CD4-positive, alpha-beta T cell treated with Interleukin-17A for 1 hour (primary cell): Measurements from ENCODE around the gene DNHD1.
A peak's percentile ranks its signal among the peaks of the same experiment; 100 is the strongest.

Experiments used
- DNase-seq: peaks from one replicate; pipeline ENCODE4 v3.0.0-alpha.2; 2020

Gene DNHD1

DNA sequence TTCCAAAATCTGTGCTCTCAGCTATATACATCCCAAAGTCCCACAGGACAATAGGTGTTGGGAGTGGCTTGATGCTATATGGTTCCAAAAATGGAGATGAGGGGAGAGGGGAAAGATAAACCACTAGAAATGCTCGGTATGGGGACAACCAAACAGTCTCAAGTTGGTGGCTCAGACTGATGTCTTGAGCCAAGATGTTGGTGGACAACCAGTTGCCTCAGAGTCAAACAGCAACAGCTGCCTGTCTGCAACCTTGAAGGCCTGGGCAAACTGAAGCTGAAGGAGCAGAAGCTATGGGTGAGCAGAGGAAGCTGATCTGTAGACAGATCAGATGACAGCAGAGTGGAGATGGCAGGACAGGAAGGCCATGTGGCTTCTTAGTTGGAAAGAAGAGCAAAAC is 102.4 kb downstream of the DNHD1 start:
- DNase-seq, result no peak

DNA sequence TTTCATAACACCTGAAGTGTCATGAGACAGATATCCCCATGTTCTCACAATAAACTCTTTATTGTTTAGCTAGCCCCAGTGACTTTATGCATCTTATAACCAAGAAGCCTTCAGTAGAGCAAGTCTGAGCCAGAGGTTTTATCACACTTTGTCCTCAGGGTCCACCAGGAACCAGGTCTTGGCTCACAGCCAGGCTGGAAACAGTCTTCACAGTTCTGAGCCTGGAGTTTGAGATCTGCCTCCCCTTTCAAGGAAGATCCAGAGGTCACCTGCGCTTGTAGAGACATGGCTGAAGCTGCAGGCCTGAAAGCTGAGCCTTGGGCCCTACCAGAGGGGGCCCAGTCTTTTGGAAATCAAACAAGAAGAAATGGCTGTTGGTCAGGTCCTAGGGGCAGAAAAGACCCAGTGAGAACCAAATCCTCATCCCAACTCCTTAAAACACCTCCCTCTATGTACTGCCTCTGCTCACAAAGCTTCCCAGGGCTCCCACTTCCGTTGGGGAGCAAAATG is 102.9 kb downstream of the DNHD1 start:
- no peak for DNase-seq

DNA sequence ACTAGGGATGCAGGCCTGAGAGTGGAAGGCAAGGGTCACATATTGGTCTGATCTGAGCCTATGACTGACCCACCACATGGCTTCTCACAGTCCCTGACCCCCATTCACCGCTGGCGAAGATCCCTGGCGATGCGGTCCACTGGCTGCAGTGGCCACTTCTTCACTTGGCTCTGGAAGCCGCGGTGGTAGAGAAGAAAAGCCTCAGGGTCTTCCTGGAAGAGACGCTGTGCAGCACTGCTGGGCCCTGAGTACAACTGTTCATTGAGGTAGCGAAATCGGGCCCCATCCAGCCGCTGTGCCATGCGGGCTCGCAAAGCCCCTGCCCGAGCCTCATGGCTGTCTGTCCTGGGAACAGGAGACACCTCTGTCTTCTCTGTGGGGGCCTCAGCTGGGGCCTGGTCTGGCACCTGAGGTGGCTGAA is 104.0 kb downstream of the DNHD1 start:
- no peak for DNase-seq

DNA sequence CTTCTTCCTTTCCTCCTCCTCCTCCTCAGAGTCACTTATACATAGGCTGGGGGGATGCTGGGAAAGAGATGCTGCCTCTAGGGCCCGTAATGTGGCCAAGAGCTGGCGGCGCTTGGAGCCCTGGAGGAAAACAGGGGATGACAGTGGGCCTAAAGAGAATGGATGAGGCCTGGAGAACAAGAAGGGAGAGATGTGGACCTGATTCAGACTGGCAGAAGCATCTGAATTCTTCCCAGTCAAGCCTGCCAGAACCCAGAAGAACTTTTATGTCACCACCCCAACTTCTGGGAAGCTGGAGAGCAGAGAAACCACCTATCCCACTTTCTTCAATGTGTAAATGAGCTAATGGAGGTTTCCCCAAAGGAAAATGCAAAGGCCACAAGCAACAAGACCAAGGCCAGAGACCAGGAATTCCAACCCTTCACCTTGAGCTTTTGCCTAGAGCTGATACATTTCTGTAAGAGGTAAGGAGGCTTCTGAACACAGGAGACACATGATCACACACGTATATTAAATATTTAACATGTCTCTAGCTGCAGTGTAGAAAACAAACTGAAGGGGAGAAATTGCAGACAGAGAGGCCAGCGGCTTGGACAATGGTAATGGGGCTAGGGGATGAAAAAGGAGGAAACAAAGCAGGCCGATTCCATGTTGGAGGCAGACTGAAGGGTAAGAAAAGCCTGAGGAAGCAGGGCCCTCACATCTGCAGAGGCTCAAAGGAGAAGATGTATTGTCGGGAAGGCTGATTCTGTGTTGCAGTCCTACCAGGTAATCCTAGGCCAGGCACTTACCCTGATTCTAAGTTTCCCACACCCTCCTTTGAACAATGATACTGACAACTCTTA is 105.2 kb downstream of the DNHD1 start:
- DNase-seq, result no peak

DNA sequence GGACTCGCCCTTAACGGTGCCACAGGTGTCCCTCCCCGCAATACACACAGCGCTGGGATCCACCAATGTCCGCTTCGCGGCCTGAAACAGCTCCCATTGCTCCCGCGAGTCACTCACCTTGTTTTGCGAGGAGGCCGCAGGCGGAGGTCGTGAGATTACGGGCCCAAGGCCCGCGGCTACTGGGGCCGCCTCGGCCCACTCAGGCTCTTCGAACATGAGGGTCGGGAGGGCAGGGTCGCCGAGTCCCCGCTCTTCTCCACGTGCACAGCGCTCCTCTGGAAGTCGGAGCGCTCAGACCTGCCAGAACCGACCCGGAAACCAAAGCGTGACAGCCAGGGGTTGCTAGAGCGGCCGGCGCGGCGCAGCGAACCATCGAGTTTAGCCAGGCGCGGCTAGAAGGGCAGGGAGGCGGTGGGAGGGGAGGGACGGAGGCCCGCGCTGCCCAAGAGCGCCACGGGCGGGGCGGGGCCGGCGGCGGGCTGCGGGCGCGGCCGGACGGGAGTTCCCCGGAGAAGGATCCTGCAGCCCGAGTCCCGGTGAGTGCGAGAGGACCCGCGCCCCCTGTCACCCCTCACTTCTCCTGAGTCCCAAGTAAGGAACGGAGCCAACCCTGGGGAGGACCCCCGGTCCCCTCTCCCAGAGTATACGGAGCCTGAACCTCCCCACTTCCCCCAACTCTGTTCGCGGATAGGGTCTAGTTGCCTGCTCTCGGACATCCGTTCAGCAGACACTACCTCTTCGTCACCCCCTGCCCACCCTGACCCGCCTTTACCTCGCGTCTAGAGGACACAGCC is 106.4 kb downstream of the DNHD1 start, which contains the start of the genes ILK and RRP8:
ILK (plus strand) TSS at position 488 of the 794 bp plus-strand sequence. CDS start 498 bp downstream, outside the sequence.
RRP8 (minus strand) TSS at position 330 of the 794 bp plus-strand sequence; CDS start at position 216, 114 bp downstream.
- DNase-seq, result peak; percentile 94

DNA sequence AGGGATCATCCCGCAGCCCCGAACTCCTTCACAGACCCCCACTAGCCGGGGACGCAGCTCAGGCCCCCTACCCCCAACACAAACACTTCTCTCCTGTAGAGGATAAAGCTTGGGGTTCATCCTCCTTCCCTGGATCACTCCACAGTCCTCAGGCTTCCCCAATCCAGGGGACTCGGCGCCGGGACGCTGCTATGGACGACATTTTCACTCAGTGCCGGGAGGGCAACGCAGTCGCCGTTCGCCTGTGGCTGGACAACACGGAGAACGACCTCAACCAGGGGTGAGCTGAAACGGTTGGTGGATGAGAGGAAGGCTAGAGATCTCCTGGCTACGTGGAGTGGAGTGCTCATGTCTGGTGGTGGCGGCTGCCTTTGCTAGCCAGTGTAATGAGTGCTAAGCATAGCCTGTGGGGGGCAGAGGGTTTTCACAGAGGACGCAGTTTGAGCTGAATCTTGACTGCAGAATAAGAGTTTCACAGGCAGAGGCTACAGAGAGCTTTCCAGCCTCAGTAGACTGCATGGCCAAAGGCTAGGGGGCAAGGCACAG is 107.1 kb downstream of the DNHD1 start:
- DNase-seq, result peak; percentile 74

DNA sequence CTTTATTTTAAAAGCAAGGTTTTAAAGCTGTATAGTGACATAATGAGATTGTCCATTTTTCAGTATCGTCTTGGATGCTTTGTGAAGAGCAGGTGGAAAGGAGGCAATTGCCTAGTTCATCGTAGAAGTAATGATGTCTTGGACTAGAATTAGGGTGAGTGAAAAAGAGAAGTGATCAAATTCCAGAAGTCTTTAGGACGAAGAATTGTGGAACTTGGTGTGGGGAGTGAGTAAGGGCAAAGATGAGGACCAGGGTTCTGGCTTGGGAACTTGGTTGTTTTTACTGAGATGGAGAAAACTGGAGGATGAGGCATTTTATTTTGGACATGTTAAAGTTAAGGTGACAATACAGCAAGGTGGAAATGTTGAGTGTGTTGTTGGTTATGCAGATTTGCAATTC is 107.7 kb downstream of the DNHD1 start:
- DNase-seq, result no peak

DNA sequence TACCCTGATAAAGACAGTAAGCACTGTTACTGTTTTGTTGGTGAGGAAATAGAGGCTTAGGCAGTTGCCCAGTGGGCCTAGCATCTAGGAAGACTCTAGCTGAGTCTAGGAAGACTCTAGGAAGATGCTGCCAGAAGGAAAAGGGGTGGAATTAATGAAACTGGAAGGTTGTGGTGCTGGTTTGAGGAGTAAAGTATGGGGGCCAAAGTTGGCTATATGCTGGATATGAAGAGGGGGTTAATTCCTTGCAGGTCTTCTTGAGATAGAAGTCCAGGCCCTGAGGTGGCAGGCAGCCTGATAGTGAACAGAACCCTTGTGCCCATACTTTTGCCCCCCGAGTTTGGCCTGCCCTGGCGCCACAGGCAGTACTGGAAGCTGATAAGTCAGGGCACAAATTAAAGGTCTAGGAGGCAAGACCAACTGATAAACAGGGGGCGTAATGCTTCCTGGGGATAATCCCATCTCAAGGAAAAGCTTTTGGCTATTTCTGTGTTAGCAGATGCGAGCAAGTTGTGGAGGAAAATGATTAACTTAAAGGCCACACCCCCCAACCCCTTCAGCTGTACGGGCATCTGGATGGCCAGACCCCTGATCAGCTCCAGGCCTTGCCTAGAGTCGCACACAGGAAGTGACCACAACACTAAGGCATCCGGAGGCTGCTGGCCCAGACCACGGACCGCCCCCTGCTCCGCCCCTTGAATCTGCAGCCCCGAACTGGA is 109.5 kb downstream of the DNHD1 start:
- DNase-seq, result peak; percentile 72

DNA sequence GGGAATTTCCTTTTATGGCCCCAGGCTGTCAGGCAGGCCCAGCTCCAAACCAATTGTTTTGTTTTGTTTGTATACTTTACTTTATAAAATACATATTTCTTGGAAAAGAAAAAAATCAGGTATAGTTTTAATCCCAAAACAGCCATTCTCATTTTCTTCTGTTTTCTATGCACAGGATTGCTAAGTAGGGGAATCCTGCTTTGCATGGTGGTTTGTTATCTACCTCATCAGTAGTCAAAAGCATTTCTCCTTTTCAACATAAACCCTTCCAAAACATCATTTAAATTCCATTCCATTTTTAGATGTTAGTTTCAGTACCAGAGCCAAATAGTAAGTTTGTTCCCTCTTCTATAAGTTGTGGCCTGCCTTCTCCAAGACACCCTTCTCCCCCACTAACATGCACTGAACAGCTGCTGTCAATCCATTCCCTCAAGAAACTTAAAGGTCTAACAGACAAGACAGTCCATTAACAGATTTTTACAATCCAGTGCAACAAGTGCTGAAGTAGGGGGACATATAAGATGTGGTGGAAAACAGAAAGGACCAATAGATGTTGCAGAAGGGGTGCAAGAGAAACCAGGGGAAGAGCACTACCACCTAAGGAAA is 110.2 kb downstream of the DNHD1 start:
- no peak for DNase-seq

DNA sequence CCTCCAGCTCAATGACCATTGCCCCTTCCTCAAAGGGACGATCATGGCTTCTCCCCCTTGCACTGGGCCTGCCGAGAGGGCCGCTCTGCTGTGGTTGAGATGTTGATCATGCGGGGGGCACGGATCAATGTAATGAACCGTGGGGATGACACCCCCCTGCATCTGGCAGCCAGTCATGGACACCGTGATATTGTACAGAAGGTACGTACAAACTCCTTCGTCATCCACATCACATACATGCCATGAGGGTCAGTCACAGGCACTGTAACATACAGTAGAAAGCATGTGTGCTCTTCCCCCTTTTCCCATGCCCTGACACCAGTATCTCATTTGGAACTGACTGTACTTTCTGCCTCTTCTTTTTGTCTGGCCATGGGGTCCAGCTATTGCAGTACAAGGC is 110.9 kb downstream of the DNHD1 start:
- DNase-seq, result no peak

DNA sequence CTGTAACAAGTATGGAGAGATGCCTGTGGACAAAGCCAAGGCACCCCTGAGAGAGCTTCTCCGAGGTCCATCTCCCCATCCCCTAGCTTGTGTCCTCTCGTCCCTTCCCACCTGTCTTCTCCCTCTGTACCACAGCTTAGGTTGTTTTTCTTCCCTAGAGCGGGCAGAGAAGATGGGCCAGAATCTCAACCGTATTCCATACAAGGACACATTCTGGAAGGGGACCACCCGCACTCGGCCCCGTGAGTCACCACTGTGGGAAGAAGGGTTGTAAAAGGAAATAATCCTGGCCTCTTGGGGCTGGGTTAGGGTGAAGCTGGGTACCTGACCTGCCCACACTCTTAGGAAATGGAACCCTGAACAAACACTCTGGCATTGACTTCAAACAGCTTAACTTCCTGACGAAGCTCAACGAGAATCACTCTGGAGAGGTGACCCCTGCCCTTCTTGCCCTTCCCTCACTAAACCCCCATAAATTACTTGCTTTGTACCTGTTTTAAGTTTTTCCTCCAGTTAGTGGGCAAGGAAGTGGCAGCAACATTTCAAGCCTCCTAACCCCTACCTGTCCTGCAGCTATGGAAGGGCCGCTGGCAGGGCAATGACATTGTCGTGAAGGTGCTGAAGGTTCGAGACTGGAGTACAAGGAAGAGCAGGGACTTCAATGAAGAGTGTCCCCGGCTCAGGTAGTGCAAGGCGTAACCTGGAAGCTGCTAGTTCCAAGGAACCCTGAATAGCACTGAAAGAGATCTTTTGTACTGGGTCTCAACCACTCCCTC is 111.8 kb downstream of the DNHD1 start:
- DNase-seq, result no peak

DNA sequence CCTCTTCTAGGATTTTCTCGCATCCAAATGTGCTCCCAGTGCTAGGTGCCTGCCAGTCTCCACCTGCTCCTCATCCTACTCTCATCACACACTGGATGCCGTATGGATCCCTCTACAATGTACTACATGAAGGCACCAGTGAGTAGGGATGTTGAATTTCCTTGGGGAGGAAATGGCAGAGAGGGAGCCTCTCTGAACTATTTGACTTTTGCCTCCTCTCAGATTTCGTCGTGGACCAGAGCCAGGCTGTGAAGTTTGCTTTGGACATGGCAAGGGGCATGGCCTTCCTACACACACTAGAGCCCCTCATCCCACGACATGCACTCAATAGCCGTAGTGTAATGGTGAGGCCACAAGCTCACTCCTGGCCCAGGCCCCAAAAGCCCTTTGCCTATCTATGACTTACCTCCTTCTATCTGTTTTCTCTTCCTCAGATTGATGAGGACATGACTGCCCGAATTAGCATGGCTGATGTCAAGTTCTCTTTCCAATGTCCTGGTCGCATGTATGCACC is 112.5 kb downstream of the DNHD1 start:
- no peak for DNase-seq

DNA sequence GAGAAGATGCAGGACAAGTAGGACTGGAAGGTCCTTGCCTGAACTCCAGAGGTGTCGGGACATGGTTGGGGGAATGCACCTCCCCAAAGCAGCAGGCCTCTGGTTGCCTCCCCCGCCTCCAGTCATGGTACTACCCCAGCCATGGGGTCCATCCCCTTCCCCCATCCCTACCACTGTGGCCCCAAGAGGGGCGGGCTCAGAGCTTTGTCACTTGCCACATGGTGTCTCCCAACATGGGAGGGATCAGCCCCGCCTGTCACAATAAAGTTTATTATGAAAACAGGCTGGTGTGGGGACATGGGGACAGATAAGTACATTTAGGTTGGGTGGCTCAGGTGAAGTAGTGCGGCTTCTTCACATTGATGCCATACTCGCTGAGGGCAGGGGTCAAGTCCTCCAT is 113.5 kb downstream of the DNHD1 start:
- no peak for DNase-seq

DNA sequence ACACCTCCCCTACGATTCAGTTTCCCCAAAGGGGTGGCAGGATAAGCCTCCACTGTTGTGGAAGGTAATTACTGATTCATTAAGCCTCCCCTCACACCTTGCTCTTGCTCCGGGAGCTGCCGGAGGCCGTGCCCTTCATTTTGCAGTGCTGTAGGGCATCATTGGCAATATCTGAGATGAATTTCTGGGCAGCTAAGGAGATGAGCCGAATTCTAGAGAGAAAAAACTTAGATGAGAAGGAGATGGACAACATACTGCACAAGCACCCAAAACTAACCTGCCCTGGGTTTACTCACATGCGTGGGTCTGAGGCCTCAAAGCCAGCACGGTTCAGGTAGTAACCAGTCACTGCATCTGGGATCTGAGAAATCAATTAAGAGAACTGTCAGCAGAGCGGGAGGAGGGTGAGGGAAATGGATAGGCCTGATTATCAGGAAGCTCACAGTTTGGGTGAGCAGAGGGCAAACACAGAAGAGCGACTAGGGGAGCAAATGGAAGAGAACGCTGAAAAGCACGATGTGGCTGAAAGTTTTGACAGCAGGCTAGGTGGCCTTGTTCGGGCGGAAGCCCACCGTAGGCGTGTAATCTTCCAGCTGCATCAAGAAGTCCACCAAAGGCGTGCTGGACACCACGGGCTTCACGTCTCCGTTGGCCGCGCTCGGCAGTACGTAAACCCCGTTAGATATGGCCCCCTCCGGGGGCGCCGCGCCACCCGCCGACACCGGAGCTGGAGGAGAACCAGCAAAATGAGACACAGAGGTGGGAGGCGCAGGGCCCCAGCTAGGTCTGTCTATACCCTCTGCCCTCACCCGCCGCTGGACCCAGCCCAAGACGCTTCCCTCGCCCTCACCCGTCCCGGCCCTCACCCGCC is 114.2 kb downstream of the DNHD1 start:
- DNase-seq, result peak; percentile 41

DNA sequence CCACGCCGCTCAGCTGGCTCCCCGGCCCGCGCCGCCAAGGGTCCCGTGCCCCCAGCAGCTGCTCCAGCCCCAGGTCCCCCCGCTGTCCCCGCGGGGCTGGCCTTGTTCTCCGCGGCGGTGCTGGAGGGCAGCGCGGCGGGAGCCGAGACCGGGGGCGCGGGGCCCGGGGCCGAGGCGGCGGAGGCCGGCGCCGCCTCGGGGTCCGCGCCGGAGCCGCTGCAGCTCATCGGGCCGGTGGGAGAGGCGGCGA is 114.8 kb downstream of the DNHD1 start:
- DNase-seq, result no peak

DNA sequence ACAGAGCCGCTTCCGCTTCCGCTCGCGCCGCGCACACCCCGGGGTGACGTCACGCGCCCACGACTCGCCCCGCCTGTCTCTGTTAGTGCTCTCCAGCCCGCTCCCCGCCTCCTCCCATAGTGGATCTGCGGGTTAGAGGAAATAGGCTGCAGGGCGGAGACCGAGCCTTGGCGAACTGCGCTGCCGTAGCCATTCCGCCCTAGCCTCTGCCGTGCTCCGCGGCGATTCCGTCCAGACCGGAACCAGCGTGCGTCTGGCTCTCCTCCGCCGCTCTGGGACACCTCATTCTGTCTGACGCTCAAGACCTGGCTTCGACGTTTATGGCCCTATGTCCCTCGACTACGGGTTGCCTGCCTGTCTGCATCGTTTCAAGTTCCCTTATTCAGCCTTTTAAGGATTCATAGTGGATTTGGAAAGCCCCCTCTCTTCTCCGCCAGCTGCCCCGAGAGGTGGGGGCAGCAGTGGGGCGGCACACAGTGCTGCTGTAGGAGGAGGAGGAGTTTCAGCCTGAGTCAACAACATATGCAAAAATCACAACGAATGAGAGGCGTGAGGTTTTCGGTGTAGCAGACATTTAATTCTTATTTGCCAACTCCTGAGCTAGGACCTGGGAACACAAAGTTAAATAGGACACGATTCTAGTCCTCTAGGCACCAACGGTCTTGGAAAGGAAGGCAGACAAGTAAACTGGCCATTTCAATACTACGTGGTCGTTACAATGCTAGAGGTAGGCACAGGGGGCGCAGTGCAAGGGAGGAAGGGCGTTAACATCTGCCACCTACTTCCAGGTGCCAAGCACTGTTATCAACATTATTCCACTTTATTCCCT is 115.3 kb downstream of the DNHD1 start, which contains the start of gene TAF10:
TAF10 (minus strand) TSS at position 4 of the 829 bp plus-strand sequence. CDS start 27 bp downstream, outside the sequence.
- peak; percentile 96 for DNase-seq

DNA sequence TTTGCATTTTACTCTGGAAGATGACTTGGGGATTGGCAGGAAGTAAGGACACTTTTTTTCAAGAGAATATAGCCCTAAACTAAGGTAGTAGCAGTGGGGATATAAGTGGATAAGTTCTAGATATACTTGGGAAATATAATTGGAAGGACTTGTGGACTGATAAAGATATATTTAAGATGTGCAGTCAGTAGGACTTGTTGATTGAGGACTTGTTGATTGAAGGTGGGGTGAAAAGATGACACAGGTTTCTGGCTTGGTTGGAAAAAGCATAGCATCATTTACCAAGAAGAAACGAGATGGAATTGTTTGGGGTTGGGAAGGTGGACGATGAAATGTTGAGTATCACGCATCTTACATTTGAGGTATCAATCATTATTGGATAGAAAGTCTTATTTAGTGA is 116.4 kb downstream of the DNHD1 start:
- no peak for DNase-seq

DNA sequence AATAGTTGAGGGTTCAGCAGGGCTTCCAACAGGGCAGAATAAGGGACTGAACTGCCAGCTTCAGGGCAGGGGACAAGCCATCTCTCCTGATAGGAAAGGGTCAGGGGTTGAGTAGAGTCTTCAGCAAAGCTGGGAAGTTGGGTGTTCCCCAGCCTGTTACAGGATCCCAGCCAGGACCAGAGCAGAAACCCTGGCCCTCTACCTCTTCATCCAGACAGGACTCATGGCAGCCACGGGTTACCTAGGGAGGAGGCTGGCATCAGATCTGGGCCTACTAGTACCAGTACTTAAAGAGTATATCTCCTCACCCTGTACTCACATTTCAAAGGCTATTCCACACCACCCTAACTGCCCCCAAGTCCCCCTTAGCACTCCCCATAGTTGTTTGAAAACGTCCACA is 117.4 kb downstream of the DNHD1 start:
- DNase-seq, result no peak

DNA sequence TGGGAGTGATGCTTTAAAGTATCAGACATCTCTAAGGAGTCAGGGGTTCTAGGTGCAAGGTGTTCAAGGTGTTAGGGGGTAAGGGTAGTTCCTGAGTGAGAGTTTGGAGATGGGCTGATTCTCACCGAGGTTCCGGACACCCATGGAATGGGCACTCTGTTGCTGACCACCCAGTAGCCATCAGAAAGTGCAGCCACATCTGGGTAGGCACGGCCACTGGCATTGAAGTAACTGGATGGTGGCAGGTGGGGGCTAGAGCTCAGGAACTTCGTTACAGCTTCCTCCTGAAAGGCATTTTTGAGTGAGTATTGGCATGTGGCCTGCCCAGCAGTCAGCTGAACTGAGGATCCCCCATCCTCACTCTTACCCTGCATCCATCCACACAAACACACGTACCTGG is 118.0 kb downstream of the DNHD1 start:
- DNase-seq, result no peak
